GM21390 (cell line): ENCODE data around the gene CHN2.

Experiments
- ATAC-seq: cut with Tn5 transposase; IDR thresholded peaks from one replicate; pipeline ENCODE4 v1.9.1; 2021; ENCODE audit not compliant: unreplicated experiment

The CHN2 gene

DNA sequence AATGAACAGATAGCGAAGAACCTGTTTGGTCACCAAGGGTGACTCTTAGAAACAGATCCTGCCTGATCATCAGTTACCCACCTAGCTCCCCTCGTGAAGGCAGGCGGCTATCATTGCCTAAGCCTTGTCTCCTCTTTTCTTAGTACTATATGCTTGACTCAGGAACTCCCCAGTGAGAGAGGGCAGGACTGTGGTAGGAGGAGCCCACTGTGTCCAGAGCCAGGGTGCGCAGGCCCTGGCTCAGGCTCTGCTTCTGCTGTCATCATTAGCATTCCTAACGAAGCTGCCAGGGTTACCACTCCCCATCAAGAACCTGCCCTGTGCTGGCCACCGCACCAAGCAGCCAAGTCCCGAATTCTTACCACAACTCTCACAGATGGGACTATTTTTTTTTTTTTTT, 160.8 kb downstream of the CHN2 start:
- ATAC-seq, result no peak

DNA sequence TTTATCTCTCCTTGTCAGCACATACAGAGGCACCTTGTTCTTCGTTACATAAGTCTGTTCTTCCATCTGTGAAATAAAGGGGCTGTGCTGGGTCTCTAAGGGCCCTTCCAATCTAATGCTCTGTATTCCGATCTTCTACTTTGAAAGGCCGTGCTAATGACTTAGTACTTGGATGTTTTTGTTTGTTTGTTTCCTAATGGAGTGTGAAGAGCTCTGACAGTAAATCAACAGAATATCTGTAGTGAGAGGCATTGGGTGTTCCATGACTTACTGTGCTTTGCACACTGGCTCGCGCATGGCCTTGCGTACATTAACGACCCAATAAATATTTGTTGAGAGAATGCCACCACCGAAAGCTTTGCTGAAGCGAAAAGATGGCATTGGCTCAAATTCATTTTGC, 162.1 kb downstream of the CHN2 start:
- no peak for ATAC-seq

DNA sequence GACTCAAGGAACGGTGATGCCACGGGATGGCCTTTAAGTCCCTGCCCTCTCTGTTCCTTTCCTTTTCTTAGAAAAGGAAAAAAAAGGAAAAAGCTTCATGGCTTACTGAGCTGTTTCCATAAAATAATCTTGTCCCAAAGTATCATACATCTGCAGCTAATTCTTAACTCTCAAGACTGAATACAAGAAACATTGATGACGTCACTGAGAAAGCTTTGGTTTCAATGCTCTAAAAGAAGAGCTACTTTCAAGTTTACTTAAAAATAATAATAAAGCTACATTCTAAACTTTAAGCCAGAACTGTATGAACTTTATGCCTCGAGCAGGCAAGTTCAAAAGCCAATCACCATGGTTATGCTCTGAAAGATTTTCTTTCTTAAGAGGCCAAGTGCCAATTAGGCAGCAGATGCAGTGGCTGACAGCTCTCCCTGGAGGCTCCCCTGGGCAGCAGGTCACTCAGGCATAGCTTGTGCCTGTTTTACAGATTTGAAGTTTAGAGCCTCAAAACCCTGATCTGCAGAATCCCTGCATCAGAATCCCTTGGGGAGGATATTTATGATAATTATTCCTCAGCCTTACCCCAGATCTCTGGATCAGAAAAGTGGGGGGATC, 165.0 kb downstream of the CHN2 start:
- no peak for ATAC-seq

DNA sequence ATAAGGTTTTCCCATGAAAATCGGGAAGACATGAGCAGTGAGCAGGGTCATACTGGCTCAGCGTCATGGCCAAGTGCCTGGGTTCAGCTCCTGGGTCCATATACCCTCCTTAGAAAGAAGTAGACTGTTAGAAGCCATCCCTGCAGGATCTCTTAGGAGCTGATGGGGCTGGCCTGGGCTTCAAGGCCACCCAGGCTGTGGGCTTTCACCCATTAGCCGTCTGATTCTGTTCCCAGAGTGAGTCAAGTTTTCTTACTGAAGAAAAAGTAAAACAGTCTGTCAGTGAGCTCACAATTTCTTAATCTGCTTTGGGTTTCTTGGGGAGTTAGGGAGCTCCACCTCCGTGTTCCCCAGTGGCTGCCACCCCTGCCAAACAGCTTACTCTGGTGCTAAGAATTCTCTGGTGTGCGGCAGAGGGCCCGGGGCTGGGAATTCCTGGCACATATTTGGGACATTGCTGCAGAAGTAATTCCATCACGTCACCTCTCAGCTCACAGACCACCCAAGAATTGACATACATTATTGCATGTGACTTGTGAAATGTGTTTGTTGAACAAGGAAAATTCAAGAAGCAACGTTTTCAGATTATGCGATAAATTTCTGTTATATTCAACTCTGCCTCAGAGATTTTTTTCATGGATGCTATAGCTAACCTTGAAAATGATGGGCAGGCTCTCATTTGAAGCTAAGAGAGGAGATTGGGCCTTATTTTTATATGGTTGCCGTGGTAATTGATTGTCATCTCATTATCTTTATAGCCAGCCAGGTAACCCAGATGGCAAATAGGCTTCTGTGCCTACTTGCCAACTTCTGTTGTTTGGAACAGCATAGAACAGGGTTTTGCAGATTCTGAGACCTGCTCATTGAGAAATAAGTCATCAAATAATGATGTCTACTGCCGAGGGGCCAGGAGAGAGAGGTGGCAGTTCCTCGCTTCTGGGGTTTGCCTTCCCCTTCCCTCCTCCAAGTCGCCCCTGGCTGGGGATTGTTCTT, 166.4 kb downstream of the CHN2 start:
- ATAC-seq, result no peak

DNA sequence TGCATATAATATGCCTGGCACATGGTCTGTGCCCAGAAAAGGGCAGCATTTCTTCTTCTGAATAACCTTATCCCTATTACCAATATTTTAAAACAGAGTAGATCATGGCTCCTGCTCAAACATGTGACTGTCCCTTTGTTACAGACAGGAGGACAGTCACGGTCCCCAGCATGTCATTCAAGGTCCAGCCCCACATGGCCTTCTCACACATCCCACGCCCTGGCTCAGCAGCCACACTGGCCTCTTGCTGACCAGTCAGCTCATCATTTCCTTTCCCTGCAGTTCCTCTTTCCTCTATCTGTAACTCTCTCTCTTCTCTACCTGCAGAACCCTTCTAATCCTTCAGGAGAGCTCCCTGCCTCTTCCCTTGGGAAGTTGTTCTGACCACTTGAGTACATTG, 167.8 kb downstream of the CHN2 start:
- no peak for ATAC-seq

DNA sequence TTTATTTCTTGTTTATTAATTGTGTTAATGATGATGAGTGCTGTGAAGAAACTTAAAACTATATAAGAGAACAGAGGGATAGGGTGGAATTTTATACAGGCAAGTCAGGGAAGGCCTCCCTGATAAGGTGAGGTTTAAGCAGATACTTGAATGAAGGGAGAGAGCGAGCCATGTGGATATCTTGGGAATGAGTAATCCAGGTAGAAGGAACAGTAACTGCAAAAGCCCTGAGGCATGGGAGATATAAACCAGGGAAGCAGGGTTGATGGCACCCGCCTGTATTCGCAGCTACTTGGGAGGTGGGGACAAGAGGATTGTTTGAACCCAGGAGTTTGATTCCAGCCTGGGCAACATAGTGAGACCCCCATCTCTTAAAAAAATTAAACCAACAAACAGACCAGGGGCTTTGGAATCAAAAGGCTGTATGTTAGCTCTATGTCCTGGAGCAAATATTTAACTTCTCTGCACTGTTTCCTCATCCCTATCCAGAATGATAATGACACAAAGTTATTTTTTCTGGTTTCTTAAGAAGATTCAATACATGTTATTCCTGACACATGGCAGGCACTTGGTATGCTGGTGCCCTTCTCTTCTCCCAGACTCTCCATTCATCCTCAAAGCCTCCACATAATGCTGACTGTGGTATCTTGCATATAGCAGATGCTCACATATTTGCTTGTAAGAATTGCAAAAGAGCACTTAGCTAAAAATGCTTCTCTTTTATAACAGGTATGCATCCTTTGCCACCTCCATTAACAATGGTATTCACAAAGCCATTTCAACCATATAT, 169.3 kb downstream of the CHN2 start:
- ATAC-seq, result no peak

DNA sequence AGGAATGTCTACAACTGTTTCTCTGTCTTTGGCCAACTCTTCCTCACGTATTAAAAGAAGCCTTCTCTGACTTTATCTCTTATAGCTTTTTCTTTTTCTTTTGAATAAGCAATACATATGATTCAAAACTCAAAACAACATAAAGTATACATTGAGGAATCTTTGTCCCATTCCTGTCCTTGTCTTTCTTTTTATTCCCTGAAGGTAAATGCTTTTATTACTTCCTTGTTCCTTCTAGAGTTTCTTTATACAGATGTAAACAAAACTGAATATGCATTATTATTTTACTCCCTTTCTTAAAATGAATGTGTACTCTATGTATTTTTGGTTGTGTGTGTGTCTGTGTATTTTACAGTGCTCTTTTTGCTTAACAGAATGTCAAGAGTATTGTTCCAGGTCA, 170.1 kb downstream of the CHN2 start:
- no peak for ATAC-seq

DNA sequence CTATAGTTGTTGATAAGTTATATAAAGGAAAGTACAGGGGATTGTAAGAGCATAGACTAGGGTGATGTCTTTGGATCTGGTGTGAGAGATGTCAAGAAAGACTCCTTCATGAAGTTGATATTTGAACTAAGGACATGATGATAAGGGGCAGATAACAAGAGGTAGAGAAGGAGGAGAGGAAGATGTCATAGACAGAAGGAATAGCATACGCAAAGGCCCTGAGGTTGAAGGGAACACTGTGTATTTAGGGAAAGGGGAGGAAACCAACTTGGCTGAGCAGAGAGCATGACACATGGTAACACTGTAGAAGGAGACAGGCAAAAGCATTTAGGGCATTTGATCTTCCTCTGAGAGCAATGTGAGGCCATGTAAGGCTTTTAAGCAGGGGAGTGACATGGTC, 170.8 kb downstream of the CHN2 start:
- ATAC-seq, result no peak

DNA sequence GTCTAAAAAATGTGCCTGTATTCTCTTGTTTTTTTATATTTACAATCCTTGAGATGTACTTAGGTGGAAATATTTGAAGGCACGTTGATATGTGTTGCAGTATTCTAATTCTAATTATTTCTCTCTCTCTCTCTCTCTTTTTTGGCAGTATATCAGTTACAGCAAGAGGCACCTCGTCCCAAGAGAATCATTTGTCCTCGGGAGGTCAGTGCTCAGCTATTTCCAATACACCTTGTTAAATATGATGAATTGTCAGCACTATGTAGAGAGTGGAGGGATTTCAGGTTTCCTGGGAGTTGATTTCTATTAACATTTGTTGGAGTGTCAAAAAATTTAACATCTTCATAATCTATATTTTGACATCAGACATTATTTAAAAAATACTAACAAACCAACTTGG, 173.2 kb downstream of the CHN2 start:
- ATAC-seq, result no peak

DNA sequence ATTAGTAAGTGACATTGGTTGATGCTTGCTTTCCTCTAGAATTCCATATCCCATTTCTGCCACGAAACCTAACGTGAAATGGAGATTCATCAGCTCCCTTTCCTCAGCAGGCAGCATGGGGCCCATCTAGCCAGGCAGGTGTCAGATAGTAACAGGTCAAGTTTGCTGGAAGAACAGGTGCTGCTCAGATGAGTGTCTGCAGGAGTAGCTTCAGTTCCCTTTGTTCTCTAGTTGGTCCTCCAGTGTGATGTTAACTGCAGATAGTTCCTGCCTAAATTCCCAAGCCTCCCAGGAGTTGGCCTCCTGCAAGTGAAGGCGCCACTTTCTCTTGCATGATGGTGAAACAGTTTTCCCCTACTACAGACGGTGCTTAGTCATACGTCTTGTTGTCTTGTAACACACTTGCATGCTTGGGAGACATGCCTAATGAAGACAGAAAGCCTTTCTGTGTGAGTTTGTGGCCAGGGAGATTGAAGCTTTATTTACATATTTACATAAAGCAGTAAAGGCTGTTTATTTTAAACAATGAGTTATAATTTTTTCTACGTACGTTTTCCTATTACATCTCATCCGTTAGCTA, 175.4 kb downstream of the CHN2 start:
- ATAC-seq, result no peak

DNA sequence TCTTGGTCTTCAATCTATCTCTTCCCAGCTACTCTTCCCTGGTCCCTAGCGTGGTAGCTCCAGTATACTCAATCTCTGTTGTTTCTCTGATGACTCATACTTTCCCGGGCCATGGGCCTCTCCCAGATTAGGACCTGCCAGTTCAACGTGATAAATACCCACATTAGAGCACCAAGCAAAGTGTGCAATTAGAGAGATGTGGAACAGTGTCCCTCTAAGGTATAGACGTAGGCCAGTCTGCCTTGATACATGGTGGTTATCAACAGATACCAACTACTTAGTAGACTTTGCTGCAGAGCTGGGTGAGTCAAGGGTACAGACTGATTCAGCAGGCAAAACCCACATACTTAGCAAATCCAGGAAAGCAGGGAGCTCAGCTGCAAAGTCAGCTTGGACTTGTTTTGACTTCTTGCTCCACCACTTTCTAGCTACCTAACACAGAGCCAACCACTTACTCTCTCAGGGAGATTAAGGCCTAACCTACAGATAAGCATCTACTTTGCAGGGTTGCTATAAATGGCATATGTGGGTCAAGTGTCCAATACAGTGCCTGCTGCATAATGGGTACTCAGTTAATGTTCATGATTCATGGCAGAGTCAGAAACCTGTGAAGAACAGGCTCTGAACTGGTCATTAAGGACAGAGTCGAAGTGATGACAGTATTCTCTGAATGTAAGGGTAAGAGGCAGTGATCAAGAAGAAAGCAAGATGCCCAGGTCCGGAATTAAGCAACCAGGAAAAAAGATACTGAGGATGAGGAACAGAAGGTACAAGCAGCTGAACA, 176.1 kb downstream of the CHN2 start:
- no peak for ATAC-seq

DNA sequence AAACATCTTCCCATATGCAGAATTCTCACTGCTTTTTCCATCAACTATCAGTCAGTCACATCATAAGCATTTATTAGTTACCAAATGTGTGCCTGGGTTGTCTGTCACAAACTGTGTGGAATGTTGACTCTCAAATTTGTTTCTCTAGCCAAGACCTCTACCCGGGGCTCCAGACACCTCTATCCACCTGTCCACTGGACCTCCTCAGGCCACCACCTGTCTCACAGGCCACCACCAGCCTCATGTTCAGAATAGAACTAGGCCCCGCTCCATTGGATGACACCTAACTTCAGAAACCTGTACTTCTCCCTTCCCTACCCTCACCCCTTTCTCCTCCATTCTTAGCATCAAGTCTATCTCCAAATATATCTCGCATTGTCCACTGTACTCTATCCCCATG, 176.9 kb downstream of the CHN2 start:
- ATAC-seq, result no peak

DNA sequence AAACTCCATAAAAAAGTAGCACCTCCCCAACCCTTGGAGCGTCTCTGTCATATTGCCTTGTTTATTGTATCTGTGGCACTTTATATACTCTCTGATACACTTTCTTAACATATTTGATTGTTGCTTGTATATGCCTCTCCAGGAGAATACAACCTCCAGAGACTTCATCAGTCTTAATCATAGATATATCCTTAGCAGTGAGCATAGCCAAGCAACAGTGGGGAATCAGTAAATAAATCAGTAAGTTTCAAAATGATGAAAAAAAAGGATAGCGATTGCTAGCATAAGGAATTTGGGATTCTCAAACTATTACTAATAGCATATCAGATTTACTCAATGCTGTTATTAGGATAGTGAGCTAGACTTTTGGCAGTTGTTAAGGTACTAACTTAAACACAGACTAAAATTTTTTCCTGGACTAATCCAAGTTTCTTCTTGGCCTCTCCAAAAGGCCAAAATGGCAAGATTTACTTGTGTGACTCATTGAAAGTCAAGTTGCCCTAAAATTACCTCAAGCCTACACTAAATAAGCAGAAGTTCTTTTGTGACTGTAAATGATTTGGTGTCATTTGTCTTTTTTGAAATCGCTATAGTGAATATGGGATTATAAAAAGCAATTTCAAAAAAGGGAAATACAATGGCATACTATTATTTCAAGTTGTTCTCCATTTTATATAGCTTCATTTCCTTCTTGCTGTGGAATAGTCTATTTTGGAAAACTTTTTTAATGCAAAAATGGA, 177.9 kb downstream of the CHN2 start:
- ATAC-seq, result no peak

DNA sequence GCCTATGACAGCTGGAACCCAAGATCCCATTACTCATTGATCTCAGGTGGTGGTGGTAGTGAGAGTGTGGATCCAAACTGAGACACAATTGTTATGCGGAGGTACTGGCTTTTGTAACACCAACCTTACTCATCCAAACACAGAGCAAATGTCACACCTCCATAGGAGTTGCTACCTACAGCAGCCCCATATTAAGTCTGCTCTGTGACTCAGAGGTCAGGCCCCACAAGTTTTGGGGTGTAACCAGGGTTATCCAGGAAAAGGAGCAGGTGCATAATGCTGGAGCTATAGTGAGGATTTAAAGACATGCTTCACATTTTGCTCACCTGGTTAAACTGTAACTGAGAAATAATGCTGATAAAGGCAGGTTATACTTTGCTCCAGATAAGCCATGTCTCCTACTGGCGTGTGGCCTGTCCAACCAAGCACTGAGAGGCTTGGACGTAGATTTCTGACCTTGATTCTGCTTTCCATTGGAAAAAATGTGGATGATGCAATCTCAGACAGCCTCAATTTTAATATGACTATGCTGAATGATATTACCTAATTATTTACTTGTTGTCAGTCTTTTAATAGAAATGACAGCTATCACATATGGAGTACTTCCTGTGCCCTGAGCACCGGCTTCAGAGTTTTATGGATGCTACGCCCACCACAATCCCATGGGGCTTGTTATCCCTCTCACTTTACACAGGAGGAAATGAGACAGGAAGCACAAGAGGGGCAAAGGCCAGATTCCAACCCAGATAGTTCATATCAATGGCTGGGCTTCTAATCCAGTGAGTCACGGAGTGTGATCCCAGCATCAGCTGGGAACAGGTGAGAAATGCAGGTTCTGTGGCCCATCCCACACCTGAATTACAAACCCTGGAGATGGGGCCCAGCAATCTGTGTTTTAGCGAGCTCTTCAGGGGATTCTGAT, 181.3 kb downstream of the CHN2 start:
- ATAC-seq, result no peak

DNA sequence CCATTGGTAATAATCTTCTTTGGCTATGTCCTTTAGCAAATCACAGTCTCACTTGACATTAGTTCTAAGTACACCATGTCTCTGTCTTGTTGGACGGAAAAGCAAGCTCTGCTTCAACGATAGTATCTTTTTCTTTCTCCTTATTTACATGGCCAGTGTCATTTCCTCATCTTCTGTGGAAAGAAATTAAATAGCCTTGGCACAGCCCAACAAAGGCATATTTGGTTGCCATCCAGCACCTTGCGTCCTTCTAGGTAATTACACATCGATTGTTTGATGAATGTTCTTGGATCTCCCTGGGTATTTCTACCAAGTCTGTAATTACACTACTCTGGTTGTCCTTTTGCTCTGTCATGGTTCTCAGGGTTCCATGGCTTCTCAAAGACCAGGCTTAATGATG, 183.1 kb downstream of the CHN2 start:
- ATAC-seq, result no peak

DNA sequence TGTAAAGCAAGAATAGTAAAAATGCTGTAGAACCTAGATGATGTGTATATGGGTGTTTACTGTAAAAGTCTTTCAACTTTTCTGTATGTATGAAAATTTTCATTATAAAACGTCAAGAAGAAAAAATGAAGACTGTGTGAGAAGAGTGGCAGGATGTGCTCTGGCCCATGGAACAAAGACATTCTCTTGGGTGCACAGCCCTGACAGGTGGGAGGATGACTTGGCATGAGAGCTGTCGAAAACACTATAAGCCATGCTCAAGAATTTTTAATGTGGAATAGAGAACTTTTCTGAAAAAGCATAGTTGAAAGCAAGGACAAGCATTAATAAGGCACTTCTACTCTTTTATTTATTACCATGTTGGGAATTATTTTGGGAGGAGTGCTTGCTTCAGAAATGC, 185.0 kb downstream of the CHN2 start:
- ATAC-seq, result no peak

DNA sequence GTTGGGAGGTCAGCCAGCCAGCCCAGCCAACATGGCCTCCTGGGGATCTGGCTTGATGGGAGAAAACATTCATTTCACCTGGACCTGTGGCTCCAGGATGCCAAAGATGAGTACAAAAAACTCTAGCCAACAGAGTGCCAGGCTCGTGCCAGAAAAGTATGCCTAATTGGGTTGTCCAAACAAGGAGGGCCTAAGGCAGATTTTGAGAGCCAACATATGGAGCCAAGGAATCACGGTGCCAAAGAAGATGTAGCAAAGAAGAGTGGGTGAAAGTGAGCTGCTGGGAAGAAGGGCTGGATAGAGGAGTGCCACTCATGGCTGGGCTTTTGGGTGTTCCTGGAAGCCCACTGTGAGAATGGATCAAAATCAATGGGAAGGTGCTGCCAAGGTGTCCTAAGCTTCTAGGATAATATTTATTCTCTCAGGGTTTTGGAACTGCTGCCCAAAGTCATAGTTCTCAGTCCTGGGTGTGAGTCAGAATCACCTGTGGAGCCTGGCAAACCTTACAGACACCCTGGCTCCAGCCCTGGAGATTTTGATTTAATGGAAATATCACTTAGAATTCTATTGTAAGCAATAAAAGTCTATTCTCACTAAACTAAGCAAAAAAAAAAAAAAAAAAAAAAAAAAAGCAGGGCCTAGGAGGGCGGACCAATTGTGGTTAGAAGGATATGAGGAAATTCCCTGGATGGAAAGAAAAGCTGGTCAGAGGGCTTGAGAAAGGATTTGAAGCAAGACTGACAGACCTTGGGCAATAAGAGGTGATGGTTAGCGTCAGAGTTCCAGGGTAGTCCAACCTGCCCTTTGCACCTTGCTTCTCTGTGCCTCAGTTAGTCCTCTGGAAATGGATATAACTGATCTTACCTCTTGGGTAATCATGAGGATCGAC, 186.9 kb downstream of the CHN2 start:
- no peak for ATAC-seq

DNA sequence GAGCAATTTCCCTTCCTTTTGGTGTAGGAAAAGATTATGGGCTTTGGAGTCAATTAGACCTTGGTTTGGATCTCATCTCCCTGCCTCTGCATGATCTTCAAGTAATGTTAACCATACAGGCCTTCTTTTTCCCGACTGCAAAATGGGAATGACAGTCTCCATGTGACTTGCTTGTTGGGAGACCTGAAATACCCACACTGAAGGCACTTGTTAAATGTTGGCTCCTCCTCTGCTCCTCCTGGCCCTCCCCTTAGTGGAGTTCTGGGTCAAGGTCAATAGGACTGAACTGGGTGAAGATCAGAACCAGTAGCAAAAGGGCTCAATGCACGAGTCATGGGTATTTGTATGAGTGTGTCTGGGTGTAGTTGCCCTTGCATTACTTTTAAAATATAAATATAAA, 189.7 kb downstream of the CHN2 start:
- no peak for ATAC-seq
